CD14-positive monocyte (primary cell): Measurements from ENCODE around the gene ASTN2. TPM values are rescaled to one million over a fixed set of nuclear protein-coding genes. Genes with fewer than 3 reads are reported as not detected.

Source experiments
- DNase-seq, 3 donors: peaks; one replicate each; pipeline ENCODE4 v3.0.0-alpha.2; 2011 to 2022
- H2AFZ ChIP-seq: 2 replicates; pipeline ENCODE4 v1.6.0; 2012; ENCODE audit warnings: mild to moderate bottlenecking, low read depth, low read length, inconsistent platforms; ENCODE audit not compliant: insufficient read depth, poor library complexity, severe bottlenecking
- H3K27ac ChIP-seq, 2 donors: 1 replicate in 1 of 2; 2 replicates in 1 of 2; pipeline ENCODE4 v1.5.1; 2012 to 2013; ENCODE audit warnings: low read length in 2 of 2, control low read depth in 1 of 2, inconsistent platforms in 1 of 2, low read depth in 1 of 2, mild to moderate bottlenecking in 1 of 2
- H3K27me3 ChIP-seq, 2 donors: one replicate each; pipeline versions ENCODE4 v1.6.0 to v1.6.1; 2011 to 2013; ENCODE audit warnings: low read length in 2 of 2; ENCODE audit not compliant: control insufficient read depth in 2 of 2, insufficient read depth in 2 of 2
- H3K36me3 ChIP-seq, 2 donors: replicated peaks in 1 of 2; 1 replicate in 1 of 2; 2 replicates in 1 of 2; pipeline versions ENCODE4 v1.5.1 to v1.6.1; 2012 to 2013; ENCODE audit warnings: low read length in 2 of 2, control low read depth in 1 of 2, inconsistent platforms in 1 of 2, mild to moderate bottlenecking in 1 of 2; ENCODE audit not compliant: insufficient read depth in 2 of 2, control insufficient read depth in 1 of 2
- H3K4me1 ChIP-seq, 2 donors: 1 replicate in 1 of 2; 2 replicates in 1 of 2; pipeline versions ENCODE4 v1.5.1 to v1.6.1; 2012 to 2013; ENCODE audit warnings: low read length in 2 of 2, control low read depth in 1 of 2, inconsistent platforms in 1 of 2, mild to moderate bottlenecking in 1 of 2, moderate library complexity in 1 of 2; ENCODE audit not compliant: insufficient read depth in 2 of 2, control insufficient read depth in 1 of 2
- H3K4me2 ChIP-seq: replicated peaks from 2 replicates; pipeline ENCODE3; 2012; ENCODE audit warnings: low read length, moderate library complexity, mild to moderate bottlenecking; ENCODE audit not compliant: poor library complexity, severe bottlenecking; ENCODE audit errors: extremely low read depth
- H3K4me3 ChIP-seq, 3 experiments: fragments of 200-600 bp in 1 of 3; sonication (generic) in 1 of 3; replicated peaks in 1 of 3; 1 replicate in 2 of 3; 2 replicates in 1 of 3; pipeline ENCODE4 v1.5.1; 2011 to 2013; ENCODE audit warnings: low read length in 3 of 3, mild to moderate bottlenecking in 3 of 3, control low read depth in 2 of 3, low read depth in 2 of 3, inconsistent platforms in 1 of 3, moderate library complexity in 1 of 3
- H3K79me2 ChIP-seq: 2 replicates; pipeline ENCODE4 v1.6.0; 2012; ENCODE audit warnings: mild to moderate bottlenecking, control low read depth, inconsistent platforms, low read length, moderate library complexity; ENCODE audit not compliant: insufficient read depth
- H3K9ac ChIP-seq: 2 replicates; pipeline ENCODE4 v1.6.0; 2017; ENCODE audit warnings: low read length, mild to moderate bottlenecking; ENCODE audit not compliant: insufficient read depth, poor library complexity, severe bottlenecking
- H3K9me3 ChIP-seq, 2 donors: replicated peaks in 1 of 2; 1 replicate in 1 of 2; 2 replicates in 1 of 2; pipeline versions ENCODE4 v1.5.1 to v1.6.1; 2012 to 2013; ENCODE audit warnings: low read length in 2 of 2, control low read depth in 1 of 2; ENCODE audit not compliant: control insufficient read depth in 1 of 2, insufficient read depth in 1 of 2
- H4K20me1 ChIP-seq: 2 replicates; pipeline ENCODE4 v1.6.0; 2012; ENCODE audit warnings: mild to moderate bottlenecking, low read length, control low read depth, moderate library complexity; ENCODE audit not compliant: insufficient read depth
- H3K27ac Mint-ChIP-seq, 7 donors: one replicate each; pipeline ENCODE4 v1.8.0; 2020; ENCODE audit warnings: mild to moderate bottlenecking in 7 of 7, mixed read lengths in 7 of 7, moderate library complexity in 6 of 7, inconsistent platforms in 2 of 7
- H3K27me3 Mint-ChIP-seq, 3 donors: one replicate each; pipeline ENCODE4 v1.8.0; 2021 to 2022; ENCODE audit warnings: low read depth in 3 of 3, mild to moderate bottlenecking in 3 of 3, mixed read lengths in 3 of 3, moderate library complexity in 3 of 3, inconsistent platforms in 1 of 3
- H3K36me3 Mint-ChIP-seq, 2 donors: one replicate each; pipeline ENCODE4 v1.8.0; 2020; ENCODE audit warnings: mixed read lengths in 2 of 2, inconsistent platforms in 1 of 2, mild to moderate bottlenecking in 1 of 2
- H3K4me1 Mint-ChIP-seq: one replicate; pipeline ENCODE4 v1.8.0; 2020; ENCODE audit warnings: mild to moderate bottlenecking, mixed read lengths
- H3K4me3 Mint-ChIP-seq, 2 donors: one replicate each; pipeline ENCODE4 v1.8.0; 2020; ENCODE audit warnings: mild to moderate bottlenecking in 2 of 2, mixed read lengths in 2 of 2, moderate library complexity in 1 of 2
- H3K9me3 Mint-ChIP-seq, 7 donors: one replicate each; pipeline ENCODE4 v1.8.0; 2020 to 2022; ENCODE audit warnings: mixed read lengths in 7 of 7, mild to moderate bottlenecking in 6 of 7, moderate library complexity in 6 of 7, inconsistent platforms in 2 of 7
- CTCF ChIP-seq: fragments of 200-600 bp; IDR thresholded peaks from one replicate; pipeline ENCODE4 v1.8.0; 2022; ENCODE audit warnings: antibody characterized with exemption, mild to moderate bottlenecking
- WGBS: methylation state at CpG from one replicate; pipeline ENCODE4 v1.1.5; 2013; ENCODE audit warnings: missing lambda C conversion rate; ENCODE audit not compliant: insufficient coverage; 5-methylcytosine and 5-hydroxymethylcytosine counted together
- intact Hi-C, 2 donors: fragments of 100-400 bp; cut with micrococcal nuclease; formaldehyde crosslinking; loops; one replicate each; pipeline versions ENCODE4 v1.15.0 to v1.15.1; 2023
- polyA plus RNA-seq, 3 donors: library from polyadenylated mRNA; depleted of rRNA in 1 of 3; unstranded in 2 of 3; stranded (reverse) in 1 of 3; fragments of 300-500 nt in 2 of 3; fragments of >200 nt in 1 of 3; fragmentation: Illumina TruSeq in 2 of 3; gene quantifications; 1 replicate in 2 of 3; 2 replicates in 1 of 3; pipeline ENCODE4 v1.2.3, GENCODE V29; 2012 to 2021

ASTN2 gene
- polyA plus RNA-seq, 3 donors, result not detected

- Histone ChIP-seq H3K4me2 (no peak overlapping the region), H3K79me2 (no peaks in the 10 kb centered on the region), H3K4me1 (no peaks in the 10 kb centered on the region), H3K36me3 (no peaks in the 10 kb centered on the region), H3K9me3 (no peaks in the 10 kb centered on the region), H3K9ac (no peak overlapping the region), H3K27ac (no peak overlapping the region), H3K4me3 (no peak overlapping the region), H4K20me1 (no peaks in the 10 kb centered on the region), H2AFZ (no peak overlapping the region), H3K27me3 (no peaks in the 10 kb centered on the region)
- Mint-ChIP-seq H3K4me3 (no peak overlapping the region), H3K36me3 (no peaks in the 10 kb centered on the region), H3K27ac (no peak overlapping the region), H3K9me3 (peaks cover 0 to 2% (median 0%) of the 10 kb centered on the region in 7 donors), H3K4me1 (no peaks in the 10 kb centered on the region), H3K27me3 (peaks cover 0 to 7% (median 0%) of the 10 kb centered on the region in 3 donors)
- no CpG with 5 or more reads among the region's 1 CpG for WGBS
- intact Hi-C loops, result no loop called here
- DNase-seq, result no peak
- no peak for TF ChIP-seq CTCF
Observed at GRCh38 chr9:116468369-116468768, 946.5 kb downstream of the ASTN2 start.

DNA sequence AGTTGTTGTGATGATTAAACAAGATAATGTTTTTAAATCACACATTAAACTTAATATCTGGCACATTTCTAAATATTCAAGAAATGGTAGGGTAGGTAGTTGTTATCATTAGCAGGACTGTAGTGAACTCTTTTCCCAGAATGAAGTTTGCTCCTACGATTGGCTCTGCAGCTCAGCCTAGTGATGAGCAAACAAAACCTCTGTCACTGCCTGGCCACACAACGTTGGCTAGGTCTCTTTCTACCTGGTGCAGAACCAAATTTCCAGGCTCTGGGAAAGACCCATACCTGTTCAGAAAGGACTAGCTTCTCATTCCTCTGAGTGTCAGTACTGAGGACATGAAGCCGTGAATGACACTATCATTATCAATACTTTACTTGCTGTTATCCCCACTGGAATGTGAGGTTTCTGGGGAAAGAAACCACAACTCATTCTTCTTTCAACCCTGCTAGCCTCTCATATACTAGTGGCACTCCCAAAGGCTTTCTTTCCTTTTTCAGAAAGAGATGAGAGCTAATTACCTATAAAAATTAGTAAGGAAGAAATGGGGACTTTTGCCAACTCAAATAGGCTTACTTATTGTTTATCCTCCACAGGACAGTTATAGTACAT, 947.0 kb downstream of the ASTN2 start:
- Histone ChIP-seq H3K36me3 (no peaks in the 10 kb centered on the region), H3K4me1 (no peaks in the 10 kb centered on the region), H3K27ac (no peak overlapping the region), H3K27me3 (no peaks in the 10 kb centered on the region), H3K79me2 (no peaks in the 10 kb centered on the region), H3K9ac (no peak overlapping the region), H3K9me3 (no peaks in the 10 kb centered on the region), H3K4me3 (no peak overlapping the region), H4K20me1 (no peaks in the 10 kb centered on the region), H3K4me2 (no peak overlapping the region), H2AFZ (no peak overlapping the region)
- H3K4me3 Mint-ChIP-seq, result no peak overlapping the region
- H3K27me3 Mint-ChIP-seq, result peaks cover 0 to 7% (median 2%) of the 10 kb centered on the region in 3 donors
- WGBS, result 85% methylated on average over 2 of the region's 3 CpGs
- no peak overlapping the region for H3K27ac Mint-ChIP-seq
- DNase-seq, result no peak
- no peaks in the 10 kb centered on the region for H3K4me1 Mint-ChIP-seq
- peaks cover 0 to 2% (median 0%) of the 10 kb centered on the region in 7 donors for H3K9me3 Mint-ChIP-seq
- H3K36me3 Mint-ChIP-seq, result no peaks in the 10 kb centered on the region
- no peak for TF ChIP-seq CTCF
- intact Hi-C loops, result no loop called here
